ENCODE measurements around the gene FOXM1.
A peak's percentile ranks its signal among the peaks of the same experiment; 100 is the strongest.

FOXM1 gene

DNA sequence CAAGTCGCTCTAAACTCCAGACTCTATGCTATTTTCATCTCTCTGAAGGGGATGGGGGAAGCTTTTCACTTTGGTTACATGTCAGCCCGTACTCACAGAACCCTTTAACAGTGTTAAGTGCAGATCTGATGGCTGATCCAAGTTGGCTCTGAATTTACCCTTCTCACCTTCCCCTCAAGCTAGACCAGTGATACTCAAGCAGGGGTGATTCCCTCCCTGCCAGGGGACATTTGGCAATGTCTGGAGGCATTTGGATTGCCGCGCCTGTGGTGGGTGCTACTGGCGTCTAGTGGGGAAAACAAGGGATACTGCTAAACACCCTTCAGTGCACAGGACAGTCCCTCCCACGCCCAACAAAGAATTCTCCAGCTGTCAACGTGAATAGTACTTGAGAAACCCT, 14.1 kb downstream of the FOXM1 start:
- Histone ChIP-seq H2BK5ac (ENCODE audit: low read length) (no peak overlapping the region), H2AK5ac (ENCODE audit: low read depth, low read length) (no peak overlapping the region), H3K27me3 (ENCODE audit: control insufficient read depth in 3 of 3, insufficient read depth in 3 of 3, low read depth in 1 of 3, low read length in 3 of 3) (no peaks in the 10 kb centered on the region), H3K14ac (ENCODE audit: low read length) (no peak overlapping the region), H2BK12ac (ENCODE audit: low read length) (no peak overlapping the region), H2BK120ac (ENCODE audit: low read depth, low read length) (no peak overlapping the region), H3K27ac (replicated peaks; ENCODE audit: low read length) (no peak overlapping the region), H3K4me1 (ENCODE audit: control insufficient read depth in 2 of 2, insufficient read depth in 1 of 2, low read depth in 1 of 2, low read length in 2 of 2) (no peaks in the 10 kb centered on the region), H3K4me3 (ENCODE audit: low read length in 2 of 2) (peak overlapping the region in 1 of 2 donors; percentile 14), H3K9ac (ENCODE audit: low read depth, low read length, poor library complexity) (no peak overlapping the region), H4K8ac (ENCODE audit: low read depth, low read length) (peak overlapping the region; percentile 43), H3K79me1 (ENCODE audit: low read depth, low read length) (peaks cover 3% of the 10 kb centered on the region), H3K4me2 (ENCODE audit: insufficient read depth, low read length, poor library complexity, severe bottlenecking) (no peak overlapping the region), H2BK15ac (ENCODE audit: low read length) (no peak overlapping the region), H3K9me3 (replicated peaks in 1 of 2; ENCODE audit: control insufficient read depth in 2 of 2, insufficient read depth in 1 of 2, low read depth in 1 of 2, low read length in 2 of 2) (no peaks in the 10 kb centered on the region), H4K91ac (ENCODE audit: low read depth, low read length, poor library complexity) (no peak overlapping the region), H3K36me3 (replicated peaks in 1 of 2; ENCODE audit: control insufficient read depth in 2 of 2, insufficient read depth in 2 of 2, low read length in 2 of 2) (peaks cover 54 to 96% of the 10 kb centered on the region in 2 donors), H3K4ac (ENCODE audit: low read length) (no peak overlapping the region), H3K23ac (ENCODE audit: low read depth, low read length, poor library complexity) (no peak overlapping the region), H3K18ac (ENCODE audit: low read length) (no peak overlapping the region), H2AFZ (ENCODE audit: low read length) (no peak overlapping the region)
- no CpG with 5 or more reads among the region's 7 CpGs for WGBS, 2 donors (ENCODE audit: extremely low coverage in 2 of 2, insufficient read length in 2 of 2, insufficient replicate concordance in 1 of 2)
- DNase-seq (ENCODE audit: low spot score), result no peak

DNA sequence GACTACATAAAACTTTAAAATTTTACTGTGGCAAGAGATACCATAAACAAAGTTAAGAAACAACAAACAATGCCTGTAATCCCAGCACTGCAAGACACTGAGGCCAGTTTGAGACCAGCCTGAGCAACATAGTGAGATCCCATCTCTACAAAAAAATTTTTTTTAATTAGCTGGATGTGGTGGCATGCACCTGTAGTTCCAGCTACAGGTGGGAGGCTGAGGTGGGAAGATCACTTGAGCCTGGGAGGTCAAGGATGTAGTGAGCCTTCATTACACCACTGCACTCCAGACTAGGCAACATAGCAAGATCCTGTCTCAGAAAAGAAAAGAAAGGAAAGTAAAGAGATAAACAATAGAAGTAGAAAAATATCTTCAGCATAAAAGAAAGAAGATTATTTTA, 16.8 kb downstream of the FOXM1 start:
- Histone ChIP-seq H3K36me3 (replicated peaks in 1 of 2; ENCODE audit: control insufficient read depth in 2 of 2, insufficient read depth in 2 of 2, low read length in 2 of 2) (peaks cover 37 to 79% of the 10 kb centered on the region in 2 donors), H2AK5ac (ENCODE audit: low read depth, low read length) (no peak overlapping the region), H3K4me2 (ENCODE audit: insufficient read depth, low read length, poor library complexity, severe bottlenecking) (no peak overlapping the region), H2BK12ac (ENCODE audit: low read length) (no peak overlapping the region), H3K27me3 (ENCODE audit: control insufficient read depth in 3 of 3, insufficient read depth in 3 of 3, low read depth in 1 of 3, low read length in 3 of 3) (no peaks in the 10 kb centered on the region), H3K18ac (ENCODE audit: low read length) (no peak overlapping the region), H3K4me3 (ENCODE audit: low read length in 2 of 2) (no peak overlapping the region), H3K9ac (ENCODE audit: low read depth, low read length, poor library complexity) (no peak overlapping the region), H3K27ac (replicated peaks; ENCODE audit: low read length) (no peak overlapping the region), H3K79me1 (ENCODE audit: low read depth, low read length) (peaks cover 3% of the 10 kb centered on the region), H3K4ac (ENCODE audit: low read length) (no peak overlapping the region), H2BK15ac (ENCODE audit: low read length) (no peak overlapping the region), H3K9me3 (replicated peaks in 1 of 2; ENCODE audit: control insufficient read depth in 2 of 2, insufficient read depth in 1 of 2, low read depth in 1 of 2, low read length in 2 of 2) (no peaks in the 10 kb centered on the region), H2AFZ (ENCODE audit: low read length) (no peak overlapping the region), H2BK5ac (ENCODE audit: low read length) (no peak overlapping the region), H4K91ac (ENCODE audit: low read depth, low read length, poor library complexity) (no peak overlapping the region), H4K8ac (ENCODE audit: low read depth, low read length) (no peak overlapping the region), H2BK120ac (ENCODE audit: low read depth, low read length) (no peak overlapping the region), H3K4me1 (ENCODE audit: control insufficient read depth in 2 of 2, insufficient read depth in 1 of 2, low read depth in 1 of 2, low read length in 2 of 2) (peaks cover 7 to 12% of the 10 kb centered on the region in 2 donors), H3K23ac (ENCODE audit: low read depth, low read length, poor library complexity) (no peak overlapping the region), H3K14ac (ENCODE audit: low read length) (no peak overlapping the region)
- DNase-seq (ENCODE audit: low spot score), result no peak

DNA sequence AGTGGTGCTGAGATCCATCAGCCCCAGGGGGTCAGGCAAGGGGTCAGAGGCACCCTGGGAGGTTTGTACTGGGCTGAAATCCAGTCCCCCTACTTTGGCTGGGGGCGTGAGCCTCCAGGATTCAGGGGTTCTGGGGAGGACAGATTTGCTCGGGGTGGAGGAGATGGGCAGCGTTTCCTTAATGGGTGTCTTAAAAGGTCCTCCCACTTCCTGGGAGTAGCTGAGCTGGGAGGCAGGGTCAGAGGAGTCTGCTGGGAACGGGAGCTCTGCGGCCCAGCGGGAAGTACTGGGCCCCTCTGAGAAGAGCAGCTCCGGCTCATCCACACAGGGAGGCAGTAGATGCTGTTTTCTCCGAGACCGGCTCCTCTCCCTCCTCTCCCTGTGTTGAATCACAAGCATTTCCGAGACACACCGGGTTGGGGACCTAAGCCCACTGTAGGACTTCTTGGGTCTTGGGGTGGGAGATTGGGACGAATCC, 18.0 kb downstream of the FOXM1 start:
- Histone ChIP-seq H3K79me1 (ENCODE audit: low read depth, low read length) (no peaks in the 10 kb centered on the region), H2BK12ac (ENCODE audit: low read length) (no peak overlapping the region), H3K9ac (ENCODE audit: low read depth, low read length, poor library complexity) (no peak overlapping the region), H3K27me3 (ENCODE audit: control insufficient read depth in 3 of 3, insufficient read depth in 3 of 3, low read depth in 1 of 3, low read length in 3 of 3) (no peaks in the 10 kb centered on the region), H3K14ac (ENCODE audit: low read length) (no peak overlapping the region), H3K4me3 (ENCODE audit: low read length in 2 of 2) (no peak overlapping the region), H3K27ac (replicated peaks; ENCODE audit: low read length) (no peak overlapping the region), H3K4me2 (ENCODE audit: insufficient read depth, low read length, poor library complexity, severe bottlenecking) (no peak overlapping the region), H2BK120ac (ENCODE audit: low read depth, low read length) (no peak overlapping the region), H3K4ac (ENCODE audit: low read length) (no peak overlapping the region), H3K23ac (ENCODE audit: low read depth, low read length, poor library complexity) (no peak overlapping the region), H4K91ac (ENCODE audit: low read depth, low read length, poor library complexity) (no peak overlapping the region), H3K18ac (ENCODE audit: low read length) (no peak overlapping the region), H3K4me1 (ENCODE audit: control insufficient read depth in 2 of 2, insufficient read depth in 1 of 2, low read depth in 1 of 2, low read length in 2 of 2) (peaks cover 7 to 12% of the 10 kb centered on the region in 2 donors), H2BK15ac (ENCODE audit: low read length) (no peak overlapping the region), H2AK5ac (ENCODE audit: low read depth, low read length) (no peak overlapping the region), H2BK5ac (ENCODE audit: low read length) (no peak overlapping the region), H3K9me3 (replicated peaks in 1 of 2; ENCODE audit: control insufficient read depth in 2 of 2, insufficient read depth in 1 of 2, low read depth in 1 of 2, low read length in 2 of 2) (no peaks in the 10 kb centered on the region), H3K36me3 (replicated peaks in 1 of 2; ENCODE audit: control insufficient read depth in 2 of 2, insufficient read depth in 2 of 2, low read length in 2 of 2) (peaks cover 25 to 67% of the 10 kb centered on the region in 2 donors), H4K8ac (ENCODE audit: low read depth, low read length) (no peak overlapping the region), H2AFZ (ENCODE audit: low read length) (no peak overlapping the region)
- WGBS, 2 donors (ENCODE audit: extremely low coverage in 2 of 2, insufficient read length in 2 of 2, insufficient replicate concordance in 1 of 2), result no CpG with 5 or more reads among the region's 12 CpGs
- DNase-seq (ENCODE audit: low spot score), result no peak

DNA sequence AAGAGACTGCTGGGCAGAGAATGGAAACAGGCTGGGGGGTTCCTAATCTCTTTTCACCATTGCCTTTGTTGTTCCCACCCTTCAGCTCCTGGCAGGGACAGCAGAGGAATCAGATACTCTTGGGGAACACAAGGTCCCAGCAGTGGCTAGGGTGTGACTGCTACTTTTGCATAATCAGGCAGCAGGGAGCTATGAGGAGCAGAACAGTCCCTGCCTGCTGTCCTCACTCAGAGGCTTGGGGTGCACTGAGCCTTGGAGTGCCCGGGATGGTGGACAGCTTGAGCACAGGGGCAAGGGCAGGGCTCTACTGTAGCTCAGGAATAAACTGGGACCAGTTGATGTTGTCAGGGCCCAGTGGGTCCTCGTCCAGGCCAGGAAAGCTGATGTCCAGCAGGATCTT, 18.6 kb downstream of the FOXM1 start:
- no CpG with 5 or more reads among the region's 2 CpGs for WGBS, 2 donors (ENCODE audit: extremely low coverage in 2 of 2, insufficient read length in 2 of 2, insufficient replicate concordance in 1 of 2)
- no peak overlapping the region for H3K18ac ChIP-seq (ENCODE audit: low read length)
- H4K8ac ChIP-seq (ENCODE audit: low read depth, low read length), result no peak overlapping the region
- no peak for DNase-seq (ENCODE audit: low spot score)
- no peak overlapping the region for H2AFZ ChIP-seq (ENCODE audit: low read length)
- H2AK5ac ChIP-seq (ENCODE audit: low read depth, low read length), result no peak overlapping the region
- H3K9me3 ChIP-seq (replicated peaks in 1 of 2; ENCODE audit: control insufficient read depth in 2 of 2, insufficient read depth in 1 of 2, low read depth in 1 of 2, low read length in 2 of 2), result no peaks in the 10 kb centered on the region
- no peaks in the 10 kb centered on the region for H3K27me3 ChIP-seq (ENCODE audit: control insufficient read depth in 3 of 3, insufficient read depth in 3 of 3, low read depth in 1 of 3, low read length in 3 of 3)
- peaks cover 7 to 12% of the 10 kb centered on the region in 2 donors for H3K4me1 ChIP-seq (ENCODE audit: control insufficient read depth in 2 of 2, insufficient read depth in 1 of 2, low read depth in 1 of 2, low read length in 2 of 2)
- no peak overlapping the region for H3K27ac ChIP-seq (replicated peaks; ENCODE audit: low read length)
- H3K4me2 ChIP-seq (ENCODE audit: insufficient read depth, low read length, poor library complexity, severe bottlenecking), result no peak overlapping the region
- no peak overlapping the region for H3K4ac ChIP-seq (ENCODE audit: low read length)
- H3K9ac ChIP-seq (ENCODE audit: low read depth, low read length, poor library complexity), result no peak overlapping the region
- H3K36me3 ChIP-seq (replicated peaks in 1 of 2; ENCODE audit: control insufficient read depth in 2 of 2, insufficient read depth in 2 of 2, low read length in 2 of 2), result peaks cover 25 to 60% of the 10 kb centered on the region in 2 donors
- H3K4me3 ChIP-seq (ENCODE audit: low read length in 2 of 2), result no peak overlapping the region
- H2BK12ac ChIP-seq (ENCODE audit: low read length), result no peak overlapping the region
- no peak overlapping the region for H2BK15ac ChIP-seq (ENCODE audit: low read length)
- H2BK5ac ChIP-seq (ENCODE audit: low read length), result no peak overlapping the region
- H3K79me1 ChIP-seq (ENCODE audit: low read depth, low read length), result no peaks in the 10 kb centered on the region
- no peak overlapping the region for H4K91ac ChIP-seq (ENCODE audit: low read depth, low read length, poor library complexity)
- H3K23ac ChIP-seq (ENCODE audit: low read depth, low read length, poor library complexity), result no peak overlapping the region
- H2BK120ac ChIP-seq (ENCODE audit: low read depth, low read length), result no peak overlapping the region
- no peak overlapping the region for H3K14ac ChIP-seq (ENCODE audit: low read length)

Data from neuronal stem cell (in vitro differentiated cells).